GM20431 (cell line): ENCODE data around the gene DNAH9.

ENCODE experiments used
- in situ Hi-C: fragments of 300-500 bp; cut with MseI, MboI; formaldehyde crosslinking; loops from one replicate; pipeline ENCODE4 v1.15.0; 2020; ENCODE audit warnings: low sequenced_read_pairs; ENCODE audit not compliant: unreplicated experiment

The DNAH9 gene

GRCh38 chr17:11608396-11608795 lies 10.1 kb downstream of the DNAH9 start:
- in situ Hi-C loops: no loop called here

- in situ Hi-C loops: no loop called here
These were observed 12.8 kb downstream of the DNAH9 start for GRCh38 chr17:11610999-11611566.

- in situ Hi-C loops: no loop called here
These were observed 14.7 kb downstream of the DNAH9 start for GRCh38 chr17:11612956-11613355.

- in situ Hi-C loops: no loop called here
These were observed 20.7 kb downstream of the DNAH9 start for GRCh38 chr17:11618861-11619566.

- in situ Hi-C loops: loop anchor here (5.0 kb wide), 1 partner anchor 50 kb away; no protein-coding TSS in a partner anchor
These were observed 24.2 kb downstream of the DNAH9 start for GRCh38 chr17:11622492-11622891.

- in situ Hi-C loops: loop anchor here (5.0 kb wide), 1 partner anchor 53 kb away; no protein-coding TSS in a partner anchor
These were observed 26.7 kb downstream of the DNAH9 start for GRCh38 chr17:11624976-11625375.

- in situ Hi-C loops: no loop called here
These were observed 27.6 kb downstream of the DNAH9 start for GRCh38 chr17:11625878-11626277.

- in situ Hi-C loops: no loop called here
These were observed 29.2 kb downstream of the DNAH9 start for GRCh38 chr17:11627301-11627940.

GRCh38 chr17:11628374-11628773 lies 30.1 kb downstream of the DNAH9 start:
- in situ Hi-C loops: no loop called here

- in situ Hi-C loops: no loop called here
These were observed 30.6 kb downstream of the DNAH9 start for GRCh38 chr17:11628831-11629230.

GRCh38 chr17:11636771-11637170 lies 38.5 kb downstream of the DNAH9 start:
- in situ Hi-C loops: no loop called here

GRCh38 chr17:11637796-11638195 lies 39.5 kb downstream of the DNAH9 start:
- in situ Hi-C loops: no loop called here

- in situ Hi-C loops: no loop called here
These were observed 40.5 kb downstream of the DNAH9 start for GRCh38 chr17:11638700-11639265.

GRCh38 chr17:11639736-11640462 lies 41.6 kb downstream of the DNAH9 start:
- in situ Hi-C loops: no loop called here

- in situ Hi-C loops: no loop called here
These were observed 42.2 kb downstream of the DNAH9 start for GRCh38 chr17:11640463-11640814.

- in situ Hi-C loops: no loop called here
These were observed 43.4 kb downstream of the DNAH9 start for GRCh38 chr17:11641521-11642275.

GRCh38 chr17:11642655-11643054 lies 44.4 kb downstream of the DNAH9 start:
- in situ Hi-C loops: no loop called here

- in situ Hi-C loops: no loop called here
These were observed 45.6 kb downstream of the DNAH9 start for GRCh38 chr17:11643851-11644250.

- in situ Hi-C loops: no loop called here
These were observed 46.3 kb downstream of the DNAH9 start for GRCh38 chr17:11644265-11645212.
